GM18870 (cell line): ENCODE measurements around the gene CFAP46.

Source experiments
- ATAC-seq: cut with Tn5 transposase; IDR thresholded peaks from one replicate; pipeline ENCODE4 v1.9.1; 2021; ENCODE audit warnings: moderate library complexity; ENCODE audit not compliant: unreplicated experiment

CFAP46 gene

DNA sequence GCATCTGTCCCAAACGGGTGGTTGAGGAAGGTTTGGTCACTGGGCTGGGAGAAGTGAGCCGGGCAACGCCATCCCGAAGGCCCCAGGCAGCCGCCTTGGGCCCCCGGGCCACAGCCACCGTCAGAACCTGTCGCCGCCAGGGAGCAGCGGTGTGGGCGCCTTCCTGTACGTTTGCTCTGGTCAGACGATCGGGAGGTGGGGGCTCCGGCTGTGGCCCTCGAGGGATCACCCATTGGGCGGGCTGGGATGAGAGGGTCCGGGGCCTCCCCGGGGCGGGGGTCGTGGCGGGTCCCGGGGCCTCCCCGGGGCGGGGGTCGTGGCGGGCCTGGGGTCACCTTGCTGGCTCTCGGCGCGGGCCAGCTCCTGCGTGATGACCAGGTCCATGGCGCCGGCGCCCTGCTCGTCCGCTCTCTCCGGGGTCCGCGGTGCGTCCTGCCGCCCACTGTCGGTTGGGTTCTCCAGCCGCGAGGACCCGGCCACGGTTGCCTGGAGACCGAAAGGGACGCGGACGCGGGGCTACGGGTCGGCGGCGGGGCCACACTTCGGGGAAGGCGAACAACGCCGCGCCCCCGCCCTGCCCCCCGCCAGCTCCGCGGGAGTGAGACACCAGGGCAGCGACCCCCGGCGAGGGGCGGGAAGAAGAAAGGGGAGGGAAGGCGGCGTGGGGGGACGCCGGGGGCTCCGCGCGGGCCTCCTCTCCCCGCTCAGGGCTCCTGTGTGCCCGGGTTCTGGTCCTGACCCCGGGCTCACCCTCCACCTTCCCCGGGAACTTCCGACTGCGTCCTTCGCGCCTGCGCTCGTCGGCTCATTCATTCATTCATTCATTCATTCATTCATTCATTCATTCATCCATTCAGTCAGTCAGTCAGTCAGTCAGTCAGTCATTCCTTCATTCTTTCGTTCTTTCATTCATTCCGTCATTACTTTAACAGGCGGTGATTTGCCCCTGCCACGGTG lies at the start of gene CFAP46:
TSS of gene CFAP46 (minus strand) at position 470 of the 957 bp plus-strand sequence. CDS start at position 384, 86 bp downstream.
- no peak for ATAC-seq

DNA sequence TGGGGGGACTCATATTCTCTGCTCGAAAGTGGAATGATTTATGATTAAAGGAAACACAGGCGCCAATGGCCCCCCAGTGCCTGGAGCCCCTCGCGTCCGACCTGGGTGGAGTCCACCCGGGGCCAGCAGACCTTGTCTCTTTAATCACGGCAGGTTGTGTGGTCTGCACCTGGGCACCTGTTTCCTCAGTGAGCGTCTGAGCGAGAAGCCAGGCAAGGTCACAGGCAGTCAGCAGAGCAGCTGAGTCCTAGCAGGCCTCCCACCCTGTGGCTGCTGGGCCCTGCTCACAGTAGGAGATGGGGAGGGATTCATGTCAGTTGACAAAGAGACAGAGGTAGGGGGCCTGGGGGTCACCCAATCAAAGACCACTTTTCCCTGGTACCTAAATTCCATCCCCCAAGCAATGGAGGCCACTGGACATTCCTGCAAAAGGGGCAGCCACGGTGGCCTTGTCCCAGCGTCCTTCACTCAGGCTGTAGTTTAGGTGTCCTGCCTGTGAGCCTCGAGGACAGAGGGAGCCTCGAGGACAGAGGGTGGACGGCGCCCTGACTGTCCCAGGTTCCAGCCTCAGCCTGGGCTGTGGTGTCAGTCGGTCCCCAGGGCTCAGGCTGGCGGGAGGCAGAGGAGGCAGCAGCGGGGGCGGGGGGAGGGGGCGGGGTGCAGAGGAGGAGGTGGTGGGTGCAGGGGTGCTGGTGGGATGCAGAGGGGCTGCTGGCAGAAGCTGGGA lies 49.5 kb upstream of the CFAP46 start:
- no peak for ATAC-seq

DNA sequence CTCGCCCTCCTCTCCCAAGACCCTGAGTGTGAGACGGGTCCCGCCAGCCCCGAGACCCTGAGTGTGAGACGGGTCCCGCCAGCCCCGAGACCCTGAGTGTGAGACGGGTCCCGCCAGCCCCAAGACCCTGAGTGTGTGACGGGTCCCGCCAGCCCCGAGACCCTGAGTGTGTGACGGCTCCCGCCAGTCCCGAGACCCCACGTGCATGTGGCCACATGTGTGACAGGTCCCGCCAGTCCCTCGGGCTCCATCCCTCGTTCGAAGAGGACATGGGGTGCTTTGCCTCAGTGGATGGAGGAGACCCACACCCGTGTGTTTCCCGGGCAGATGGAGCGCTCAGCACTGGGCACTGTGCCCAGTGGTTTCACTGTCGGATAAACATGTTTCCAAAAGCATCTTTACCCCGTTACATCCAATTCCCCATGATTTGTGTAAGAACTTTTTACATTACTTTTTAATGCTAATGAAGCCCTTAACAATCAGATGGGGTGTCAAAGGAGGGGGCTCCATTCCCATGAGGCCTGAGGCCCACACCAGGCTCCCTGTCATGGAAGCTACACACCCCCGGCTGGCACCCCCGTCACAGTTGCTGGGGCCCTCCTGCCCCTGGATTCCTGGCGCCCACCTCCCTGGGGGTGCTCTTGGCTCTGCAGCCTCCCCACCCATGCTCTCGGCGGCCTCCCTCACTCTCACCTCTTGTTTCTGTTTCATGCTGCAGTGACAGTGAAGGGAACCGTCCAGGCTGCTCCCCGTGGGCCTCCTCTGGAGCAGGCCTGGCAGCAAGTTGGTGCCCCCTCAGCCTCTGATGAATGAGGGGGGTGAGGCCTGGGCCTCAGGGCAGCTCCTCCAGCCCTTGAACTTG lies 48.5 kb upstream of the CFAP46 start:
- no peak for ATAC-seq

DNA sequence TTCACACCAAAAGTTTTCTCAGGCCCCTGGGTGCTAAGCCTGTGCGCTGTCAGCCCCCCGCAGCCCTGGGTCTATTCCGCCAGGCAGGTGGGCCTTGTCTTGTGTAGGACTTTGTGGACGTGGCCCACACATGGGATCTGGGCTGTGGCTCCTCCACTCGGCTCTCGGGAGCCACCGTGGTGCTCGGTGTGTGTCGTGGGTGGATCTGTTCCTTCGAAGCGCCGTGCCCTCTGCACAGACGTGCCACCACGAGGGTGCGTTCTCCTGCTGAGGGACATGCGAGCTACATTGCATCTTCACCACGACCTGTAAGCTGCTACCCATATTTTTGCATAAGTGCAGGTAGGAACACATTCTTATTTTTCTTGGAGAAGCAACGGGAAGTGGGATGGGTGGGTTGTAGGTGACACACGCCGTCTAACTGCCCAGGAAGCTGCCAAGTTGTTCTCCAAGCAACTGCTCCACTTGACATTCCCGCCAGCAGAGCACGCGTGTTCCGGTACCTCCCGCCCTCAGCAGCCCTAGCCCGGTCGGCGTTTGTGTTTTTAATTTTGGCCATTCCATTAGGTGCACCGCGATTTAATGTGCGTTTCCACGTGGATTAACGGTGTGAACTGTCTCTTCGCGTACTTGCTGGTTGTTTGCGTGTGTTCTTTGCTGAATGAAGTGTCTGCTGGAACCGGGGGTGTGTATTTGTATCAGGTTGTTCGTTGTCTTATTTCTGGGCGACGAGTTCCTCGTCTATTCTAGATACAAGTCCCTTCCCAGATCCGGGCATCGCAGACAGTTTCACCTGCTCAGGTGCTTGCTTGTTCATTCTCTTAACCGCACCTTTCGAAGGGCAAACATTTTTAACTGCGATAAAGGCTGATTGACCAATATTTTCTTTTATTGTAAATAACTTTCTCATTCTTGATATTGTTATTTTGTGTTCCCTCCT lies 47.4 kb upstream of the CFAP46 start:
- no peak for ATAC-seq

DNA sequence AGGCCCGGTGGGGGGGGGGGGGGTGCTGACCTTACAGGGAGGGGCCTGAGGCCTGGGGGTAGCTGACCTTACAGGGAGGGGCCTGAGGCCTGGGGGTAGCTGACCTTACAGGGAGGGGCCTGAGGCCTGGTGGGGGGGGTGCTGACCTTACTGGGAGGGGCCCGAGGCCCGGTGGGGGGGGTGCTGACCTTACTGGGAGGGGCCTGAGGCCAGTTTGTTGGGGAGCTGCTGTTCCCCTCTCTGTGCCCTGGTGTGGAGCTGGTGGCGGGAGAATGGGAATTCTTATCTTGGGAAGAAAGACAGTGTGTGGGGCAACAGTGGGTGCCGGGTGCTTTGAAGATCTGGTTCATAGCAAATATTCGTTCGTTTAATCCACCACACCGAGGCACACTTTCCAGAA lies 46.6 kb upstream of the CFAP46 start:
- no peak for ATAC-seq

DNA sequence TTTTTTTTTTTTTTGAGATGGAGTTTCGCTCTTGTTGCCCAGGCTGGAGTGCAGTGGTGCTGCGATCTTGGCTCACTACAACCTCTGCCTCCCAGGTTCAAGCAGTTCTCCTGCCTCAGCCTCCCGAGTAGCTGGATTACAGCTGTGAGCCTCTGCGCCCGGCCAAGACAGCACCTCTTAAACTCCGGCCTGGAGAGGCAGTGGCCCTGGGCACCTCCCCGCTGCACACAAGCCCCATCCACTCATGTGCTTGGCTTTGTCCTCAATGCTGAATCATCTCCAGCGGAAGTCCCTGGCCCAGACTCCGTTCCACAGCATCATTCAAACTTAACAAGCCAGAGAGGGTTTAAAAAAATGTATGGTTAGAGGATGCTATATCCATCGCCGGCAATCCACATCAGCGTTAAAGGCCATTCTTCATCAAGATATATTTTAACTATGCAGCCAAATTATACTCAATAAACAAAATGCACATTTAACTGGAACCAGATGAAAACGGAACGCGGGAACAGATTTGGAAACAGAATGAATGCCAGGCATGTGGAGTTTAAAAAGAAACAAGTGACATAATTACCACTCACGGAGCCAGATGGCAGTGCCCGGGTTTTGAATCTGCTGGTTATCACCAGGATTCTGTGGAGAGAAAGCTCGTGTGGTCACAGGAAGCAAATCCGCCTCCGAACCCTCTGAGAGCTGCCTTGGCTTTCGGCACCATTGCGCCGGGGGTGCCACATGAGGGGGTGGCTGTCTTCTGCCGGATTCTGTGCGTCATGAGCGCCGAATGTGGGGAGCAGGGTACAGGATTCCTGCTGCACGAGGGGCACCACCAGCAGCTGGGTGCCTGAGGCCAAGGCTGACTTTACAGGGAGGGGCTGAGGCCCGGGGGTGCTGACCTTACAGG lies 45.6 kb upstream of the CFAP46 start:
- ATAC-seq: no peak

DNA sequence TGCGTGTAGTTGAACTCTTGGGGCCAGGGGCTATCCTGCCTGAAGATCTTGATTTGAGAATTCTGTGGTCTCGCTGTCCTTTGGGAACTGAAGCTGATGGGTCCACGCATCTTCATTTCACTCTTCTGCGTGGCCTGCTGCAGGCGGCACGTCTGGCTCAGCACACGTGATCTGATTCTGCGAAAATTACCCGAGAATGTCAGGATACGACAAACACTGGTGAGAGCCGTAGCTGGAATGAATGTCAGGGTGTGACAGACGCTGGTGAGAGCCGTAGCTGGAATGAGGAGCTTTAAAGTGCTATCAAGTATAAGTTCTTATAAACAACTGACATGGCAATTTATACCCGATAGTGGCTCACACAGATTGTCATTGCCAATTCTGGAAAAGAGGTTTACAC lies 44.6 kb upstream of the CFAP46 start:
- no peak for ATAC-seq

DNA sequence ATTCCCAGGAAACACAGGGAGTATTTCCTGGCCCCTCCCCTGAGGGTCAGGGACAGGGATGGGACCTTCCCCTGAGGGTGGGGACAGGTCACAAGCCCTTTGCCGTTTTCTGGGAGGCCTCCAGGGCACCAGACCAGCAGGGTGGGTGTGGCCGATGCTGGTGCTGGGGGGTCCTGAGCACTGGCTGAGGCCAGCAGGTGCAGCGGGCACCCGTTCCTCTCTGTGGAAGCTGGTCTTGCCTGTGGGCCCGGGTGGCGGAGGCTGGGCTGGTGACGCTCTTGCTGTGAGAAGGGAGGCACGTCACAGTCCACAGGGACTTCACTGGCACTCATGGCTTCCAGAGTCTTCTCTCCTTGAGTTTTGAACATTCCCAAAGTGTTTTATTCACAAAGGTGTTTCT lies 44.2 kb upstream of the CFAP46 start:
- no peak for ATAC-seq

DNA sequence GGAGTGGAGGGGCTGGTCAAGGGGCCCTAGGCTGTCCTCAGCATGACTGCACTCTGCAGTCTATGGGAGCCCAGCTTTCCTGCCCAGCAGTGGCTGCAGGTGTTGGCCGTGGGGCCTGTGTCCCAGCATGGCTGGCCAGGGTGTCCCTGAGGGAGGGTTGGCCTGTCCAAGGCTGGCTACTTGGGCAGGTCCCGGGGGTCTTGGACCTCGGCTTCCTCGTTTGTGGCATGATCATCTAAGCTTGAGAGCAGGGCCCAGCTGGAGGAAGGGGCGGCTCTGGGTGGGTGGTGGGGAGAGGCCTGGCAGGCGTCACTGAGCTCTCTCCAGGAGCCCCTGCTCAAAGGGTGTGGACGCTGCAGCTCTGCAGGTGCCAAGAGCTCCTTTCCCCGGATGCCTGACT lies 43.7 kb upstream of the CFAP46 start:
- no peak for ATAC-seq

DNA sequence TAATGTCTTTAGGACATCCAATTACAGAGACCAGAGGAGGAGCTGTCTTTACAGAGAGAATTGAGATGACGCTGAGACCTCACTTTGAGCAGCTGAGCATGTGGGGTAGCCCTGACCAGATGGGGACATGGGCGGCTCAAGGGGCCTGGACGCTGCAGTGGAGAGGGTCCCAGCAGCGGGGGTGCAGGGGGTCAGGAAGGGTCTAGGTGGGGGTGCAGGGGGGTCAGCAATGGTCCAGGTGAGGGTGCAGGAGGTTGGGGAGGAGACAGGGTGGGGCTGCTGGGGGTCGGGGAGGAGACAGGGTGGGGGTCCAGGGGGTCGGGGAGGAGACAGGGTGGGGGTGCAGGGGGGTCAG lies 43.2 kb upstream of the CFAP46 start:
- no peak for ATAC-seq

DNA sequence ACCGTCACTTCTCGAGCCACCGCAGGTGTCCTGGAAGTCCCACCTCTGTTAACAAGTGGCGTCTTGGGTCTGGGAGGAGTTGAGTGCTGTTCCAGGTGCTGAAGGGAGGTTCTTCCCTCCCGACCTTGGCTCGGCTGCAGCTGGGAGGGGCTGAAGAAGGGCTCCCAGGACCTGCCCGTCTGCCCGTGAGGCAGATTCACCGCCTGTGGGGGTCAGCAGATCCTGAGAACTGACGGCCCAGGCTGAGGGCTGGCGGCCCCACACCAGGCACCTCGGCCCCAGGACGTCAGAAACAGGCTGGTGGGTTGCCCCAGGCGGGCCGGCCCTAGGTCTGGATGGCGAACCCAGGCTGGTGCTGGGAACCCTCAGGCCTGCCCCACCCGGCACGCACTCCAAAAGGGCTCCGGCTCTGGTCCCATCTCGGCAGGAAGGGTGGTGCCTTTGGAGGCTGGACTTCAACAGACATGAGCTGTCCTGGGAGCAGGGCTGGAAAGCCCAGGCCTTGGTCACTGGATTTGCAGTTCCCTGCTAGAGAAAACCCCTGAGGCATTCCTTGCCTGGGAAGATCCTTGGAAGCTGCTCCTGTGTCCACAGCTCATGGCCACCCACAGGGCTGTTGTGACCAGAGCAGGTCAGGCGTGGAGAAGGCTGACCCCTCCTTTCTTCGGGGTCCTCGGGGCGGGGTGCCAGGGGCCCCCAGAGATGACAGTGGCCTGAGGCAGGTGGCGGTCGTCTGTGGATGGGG lies 42.6 kb upstream of the CFAP46 start:
- ATAC-seq: no peak

DNA sequence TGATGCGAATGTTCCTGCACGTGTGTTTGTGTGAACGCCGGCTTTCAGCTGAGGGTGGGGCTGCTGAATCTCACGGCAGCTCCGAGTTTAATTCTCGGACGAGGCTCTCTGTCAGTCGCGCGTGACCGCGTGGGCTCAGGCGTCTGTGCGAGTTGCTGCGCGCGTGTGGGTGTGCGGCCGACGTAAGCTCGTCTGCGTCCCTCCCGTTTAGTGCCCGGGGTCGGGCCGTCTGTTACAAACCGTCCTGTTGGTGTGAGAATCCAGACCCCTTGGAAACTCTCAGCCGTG lies 41.6 kb upstream of the CFAP46 start:
- ATAC-seq: no peak

DNA sequence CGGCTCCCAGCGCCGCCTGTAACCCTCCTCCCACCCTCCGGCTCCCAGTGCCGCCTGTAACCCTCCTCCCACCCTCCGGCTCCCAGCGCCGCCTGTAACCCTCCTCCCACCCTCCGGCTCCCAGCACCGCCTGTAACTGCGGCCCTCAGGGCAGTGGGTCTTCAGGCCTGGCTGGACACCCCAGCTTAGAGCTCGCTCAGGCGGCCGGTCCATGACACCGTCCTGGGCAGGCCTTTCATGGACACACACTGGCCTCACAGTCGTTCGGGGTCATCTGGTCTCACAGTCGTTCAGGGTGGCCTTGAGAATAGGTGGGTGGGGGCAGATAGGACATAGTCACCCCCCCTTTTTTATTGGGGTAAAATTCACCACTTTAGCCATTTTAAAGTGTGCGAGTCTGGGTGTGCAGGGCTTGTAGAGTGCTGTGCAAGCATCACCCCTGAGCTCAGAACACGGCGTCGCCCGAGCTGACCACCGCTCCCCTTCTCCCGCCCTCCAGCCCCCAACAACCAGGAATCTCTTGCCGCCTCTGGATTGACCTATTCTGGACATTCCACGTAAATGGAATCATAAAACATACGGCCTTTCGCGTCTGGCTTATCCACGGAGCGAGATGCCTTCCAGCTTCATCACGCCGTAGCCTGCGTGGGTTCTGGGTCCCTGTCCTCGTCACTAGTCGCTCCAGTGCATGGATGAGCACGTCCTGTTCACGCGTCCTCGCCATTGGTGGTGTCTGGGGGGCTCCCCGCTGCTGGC lies 41.1 kb upstream of the CFAP46 start:
- no peak for ATAC-seq

DNA sequence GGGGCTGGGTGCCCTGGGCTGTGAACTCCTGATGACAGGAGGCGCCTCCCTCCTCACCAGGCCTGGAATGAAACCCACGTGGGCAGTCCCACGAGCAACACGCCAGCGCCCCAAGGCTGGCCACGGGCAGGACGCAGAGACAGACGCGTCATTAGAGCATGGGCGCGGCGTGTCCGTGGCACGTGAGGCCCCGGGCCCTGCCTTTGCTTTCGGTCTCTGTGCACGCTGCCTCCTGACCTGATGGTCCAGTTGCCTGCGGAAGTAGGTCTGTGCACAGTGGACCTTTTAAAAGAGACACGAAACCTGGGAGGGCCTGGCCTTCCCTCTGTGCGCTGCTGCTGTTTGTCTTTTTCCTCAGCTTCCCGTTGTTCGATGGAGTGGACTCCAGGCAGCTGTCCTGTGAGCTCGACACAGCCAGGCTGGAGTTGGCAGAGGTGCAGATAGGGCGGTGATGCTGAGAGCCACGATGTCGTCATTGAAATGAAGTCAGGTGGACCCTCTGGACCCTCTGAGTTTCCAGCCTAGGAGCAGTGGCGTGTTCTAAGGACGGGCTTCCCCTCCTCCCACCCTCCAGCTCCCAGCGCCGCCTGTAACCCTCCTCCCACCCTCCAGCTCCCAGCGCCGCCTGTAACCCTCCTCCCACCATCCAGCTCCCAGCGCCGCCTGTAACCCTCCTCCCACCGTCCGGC lies 40.1 kb upstream of the CFAP46 start:
- ATAC-seq: no peak

DNA sequence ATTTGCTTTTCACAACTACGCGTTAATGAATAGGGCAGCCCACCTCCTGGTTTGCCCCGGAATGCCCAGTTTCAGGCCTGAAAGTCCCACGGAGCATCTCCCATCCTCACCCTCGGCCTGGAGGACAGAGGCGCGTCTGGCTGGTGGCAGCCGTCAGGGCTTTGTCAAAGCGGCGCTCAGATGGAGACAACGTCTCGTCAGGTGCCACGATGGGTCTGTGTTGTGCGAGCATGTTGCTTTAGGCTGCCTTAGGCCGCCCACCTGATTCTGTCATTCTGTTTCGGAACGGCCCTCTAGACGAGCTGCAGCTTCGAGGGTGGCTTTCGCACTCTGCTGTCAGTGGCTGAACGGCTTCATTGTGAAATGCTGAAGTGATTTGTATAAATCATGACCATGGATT lies 39.4 kb upstream of the CFAP46 start:
- ATAC-seq: no peak

DNA sequence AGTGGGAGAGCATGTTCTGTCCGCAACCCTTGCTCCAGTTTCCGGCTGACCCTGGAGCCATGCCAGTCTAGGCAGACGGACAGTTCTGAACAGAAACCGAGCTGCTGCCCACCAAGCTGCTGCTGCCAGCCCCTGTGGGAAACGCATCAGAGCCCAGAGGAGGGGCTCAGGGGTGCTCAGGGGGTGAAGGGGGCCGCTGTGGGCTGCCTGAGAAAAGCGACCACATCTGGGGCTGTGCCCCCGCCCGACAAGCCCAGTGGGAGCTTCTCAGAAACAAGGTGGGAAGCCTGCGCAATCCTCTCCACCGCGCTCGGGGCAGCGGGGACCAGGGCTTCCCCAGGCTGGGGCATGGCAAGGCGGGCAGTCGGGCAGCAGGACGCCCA lies 38.8 kb upstream of the CFAP46 start:
- no peak for ATAC-seq

DNA sequence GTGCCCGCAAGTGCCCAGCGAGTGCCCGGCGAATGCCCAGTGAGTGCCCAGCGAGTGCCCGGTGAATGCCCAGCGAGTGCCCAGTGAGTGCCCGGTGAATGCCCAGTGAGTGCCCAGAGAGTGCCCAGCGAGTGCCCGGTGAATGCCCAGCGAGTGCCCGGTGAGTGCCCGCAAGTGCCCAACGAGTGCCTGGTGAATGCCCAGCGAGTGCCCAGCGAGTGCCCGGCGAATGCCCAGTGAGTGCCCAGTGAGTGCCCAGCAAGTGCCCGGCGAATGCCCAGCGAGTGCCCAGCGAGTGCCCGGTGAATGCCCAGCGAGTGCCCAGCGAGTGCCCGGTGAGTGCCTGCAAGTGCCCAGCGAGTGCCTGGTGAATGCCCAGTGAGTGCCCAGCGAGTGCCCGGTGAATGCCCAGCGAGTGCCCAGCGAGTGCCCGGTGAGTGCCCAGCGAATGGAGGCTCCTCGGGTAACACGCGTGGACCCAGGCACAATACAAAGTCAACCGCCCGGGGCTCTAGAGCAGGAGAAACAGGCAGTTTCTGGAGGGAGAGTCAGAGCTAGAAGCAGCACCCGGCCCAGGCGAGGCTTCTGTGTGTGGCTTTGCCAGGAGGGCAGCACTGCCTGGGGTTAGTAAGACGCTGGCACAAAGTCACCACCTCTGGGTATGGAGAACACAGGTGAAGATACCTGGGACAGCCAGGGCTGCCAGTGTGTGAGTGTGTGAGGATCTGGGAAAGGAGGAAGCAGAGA lies 38.2 kb upstream of the CFAP46 start:
- ATAC-seq: no peak
